HFFc6 (cell line): ENCODE results near the gene SPATC1L. TPM values are rescaled to one million over a fixed set of nuclear protein-coding genes. Genes with fewer than 3 reads are reported as not detected.

Experiments
- DNase-seq: peaks from one replicate; pipeline ENCODE4 v3.0.0-alpha.2; 2018
- H3K27ac Mint-ChIP-seq: 2 replicates; pipeline ENCODE4 v1.8.0; 2020; ENCODE audit warnings: mild to moderate bottlenecking, mixed read lengths
- H3K27me3 Mint-ChIP-seq: 2 replicates; pipeline ENCODE4 v1.8.0; 2021; ENCODE audit warnings: mild to moderate bottlenecking, moderate library complexity, mixed read lengths; ENCODE audit not compliant: insufficient read depth
- H3K36me3 Mint-ChIP-seq: 2 replicates; pipeline ENCODE4 v1.8.0; 2021; ENCODE audit warnings: low read depth, mixed read lengths
- H3K4me1 Mint-ChIP-seq: 2 replicates; pipeline ENCODE4 v1.8.0; 2020; ENCODE audit warnings: low read depth, mixed read lengths
- H3K4me3 Mint-ChIP-seq: 2 replicates; pipeline ENCODE4 v1.8.0; 2020; ENCODE audit warnings: mild to moderate bottlenecking, moderate library complexity, mixed read lengths
- H3K9me3 Mint-ChIP-seq: 2 replicates; pipeline ENCODE4 v1.8.0; 2020; ENCODE audit warnings: mild to moderate bottlenecking, mixed read lengths
- total RNA-seq, 6 experiments: library from RNA; stranded (reverse); fragmentation: NEBNext Ultra II Directional; extraction: Animal tissue kit (Norgen Biotek cat#: 25700); gene quantifications; 2 replicates in 1 of 6; 3 replicates in 5 of 6; pipeline ENCODE4 v1.2.3, GENCODE V29; 2021
- TF ChIP-seq, protein P1 (sequence below): fragments of 200-600 bp; sonication (generic); IDR thresholded peaks from 2 replicates; pipeline ENCODE4 v1.5.0; 2021; ENCODE audit warnings: antibody characterized with exemption, mild to moderate bottlenecking

The SPATC1L gene
- total RNA-seq, 6 experiments from 2014 or later = 11.3 to 14.7 (median 13.1) TPM

GRCh38 chr21:46213620-46214286 lies 29.5 kb upstream of the SPATC1L start:
- H3K9me3 Mint-ChIP-seq = no peaks in the 10 kb centered on the region
- TF ChIP-seq, protein P1, sequence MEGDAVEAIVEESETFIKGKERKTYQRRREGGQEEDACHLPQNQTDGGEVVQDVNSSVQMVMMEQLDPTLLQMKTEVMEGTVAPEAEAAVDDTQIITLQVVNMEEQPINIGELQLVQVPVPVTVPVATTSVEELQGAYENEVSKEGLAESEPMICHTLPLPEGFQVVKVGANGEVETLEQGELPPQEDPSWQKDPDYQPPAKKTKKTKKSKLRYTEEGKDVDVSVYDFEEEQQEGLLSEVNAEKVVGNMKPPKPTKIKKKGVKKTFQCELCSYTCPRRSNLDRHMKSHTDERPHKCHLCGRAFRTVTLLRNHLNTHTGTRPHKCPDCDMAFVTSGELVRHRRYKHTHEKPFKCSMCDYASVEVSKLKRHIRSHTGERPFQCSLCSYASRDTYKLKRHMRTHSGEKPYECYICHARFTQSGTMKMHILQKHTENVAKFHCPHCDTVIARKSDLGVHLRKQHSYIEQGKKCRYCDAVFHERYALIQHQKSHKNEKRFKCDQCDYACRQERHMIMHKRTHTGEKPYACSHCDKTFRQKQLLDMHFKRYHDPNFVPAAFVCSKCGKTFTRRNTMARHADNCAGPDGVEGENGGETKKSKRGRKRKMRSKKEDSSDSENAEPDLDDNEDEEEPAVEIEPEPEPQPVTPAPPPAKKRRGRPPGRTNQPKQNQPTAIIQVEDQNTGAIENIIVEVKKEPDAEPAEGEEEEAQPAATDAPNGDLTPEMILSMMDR = no peak
- H3K27ac Mint-ChIP-seq = no peak overlapping the region
- no peaks in the 10 kb centered on the region for H3K27me3 Mint-ChIP-seq
- no peak for DNase-seq
- H3K4me1 Mint-ChIP-seq = no peaks in the 10 kb centered on the region
- H3K4me3 Mint-ChIP-seq = no peak overlapping the region
- H3K36me3 Mint-ChIP-seq = no peaks in the 10 kb centered on the region; the same call in 1 of the 2 replicates

- H3K27me3 Mint-ChIP-seq = no peaks in the 10 kb centered on the region
- TF ChIP-seq, protein P1 = no peak
- no peak overlapping the region for H3K4me3 Mint-ChIP-seq
- H3K27ac Mint-ChIP-seq = no peak overlapping the region
- H3K4me1 Mint-ChIP-seq = no peaks in the 10 kb centered on the region
- peaks cover 1% of the 10 kb centered on the region; the same call in 1 of the 2 replicates for H3K36me3 Mint-ChIP-seq
- no peaks in the 10 kb centered on the region for H3K9me3 Mint-ChIP-seq
- DNase-seq = no peak
Observed at GRCh38 chr21:46212721-46213484, 28.6 kb upstream of the SPATC1L start.

DNA sequence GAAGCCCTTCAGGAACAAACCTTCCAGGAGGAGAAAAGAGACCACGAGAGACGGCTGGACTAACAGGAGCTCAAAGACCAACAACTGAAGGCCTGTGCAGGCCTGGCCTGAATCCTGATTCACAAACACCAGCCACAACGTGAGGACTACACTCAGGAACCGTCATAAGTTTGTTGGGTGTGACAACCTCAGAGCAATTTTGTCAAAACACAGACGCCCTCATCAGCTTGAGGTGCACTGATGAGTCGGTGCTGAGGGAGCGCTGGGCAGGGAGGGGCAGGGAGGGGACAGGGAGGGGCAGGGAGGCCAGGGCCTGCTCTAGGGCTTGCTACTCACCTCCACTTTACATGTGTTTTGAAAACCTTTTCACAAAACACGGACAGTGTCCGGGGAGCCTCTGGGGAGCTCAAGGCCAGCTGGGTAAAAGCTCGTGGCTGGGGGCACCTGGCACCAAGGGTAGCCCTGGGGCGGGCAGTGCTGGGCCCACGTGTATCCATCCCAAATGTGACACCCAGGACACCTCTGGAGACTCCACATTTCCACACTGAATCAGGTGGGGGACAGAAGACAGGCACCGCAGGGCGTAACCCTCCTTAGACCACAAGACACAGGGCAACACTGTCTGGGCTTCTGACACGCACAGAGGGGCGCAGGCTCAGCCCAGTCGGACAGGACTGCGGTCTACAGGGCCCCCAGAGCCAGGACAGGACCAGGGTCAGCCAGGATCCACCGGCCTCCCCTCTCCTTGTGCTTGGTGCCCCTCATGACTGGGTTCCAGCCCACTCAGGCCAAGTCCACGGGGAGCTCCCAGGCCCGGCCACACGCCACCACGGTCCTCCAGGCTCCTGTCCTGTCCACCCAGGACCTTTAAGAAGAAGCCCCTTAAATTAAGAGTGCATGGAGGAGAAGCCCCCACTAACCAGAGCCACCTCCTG lies 27.8 kb upstream of the SPATC1L start:
- Mint-ChIP-seq H3K4me3 (no peak overlapping the region), H3K4me1 (no peaks in the 10 kb centered on the region), H3K36me3 (peaks cover 5% of the 10 kb centered on the region; the same call in 1 of the 2 replicates), H3K9me3 (no peaks in the 10 kb centered on the region), H3K27me3 (no peaks in the 10 kb centered on the region), H3K27ac (peak overlapping the region; percentile 9; the same call in 1 of the 2 replicates)
- DNase-seq = no peak
- TF ChIP-seq, protein P1 = no peak

DNA sequence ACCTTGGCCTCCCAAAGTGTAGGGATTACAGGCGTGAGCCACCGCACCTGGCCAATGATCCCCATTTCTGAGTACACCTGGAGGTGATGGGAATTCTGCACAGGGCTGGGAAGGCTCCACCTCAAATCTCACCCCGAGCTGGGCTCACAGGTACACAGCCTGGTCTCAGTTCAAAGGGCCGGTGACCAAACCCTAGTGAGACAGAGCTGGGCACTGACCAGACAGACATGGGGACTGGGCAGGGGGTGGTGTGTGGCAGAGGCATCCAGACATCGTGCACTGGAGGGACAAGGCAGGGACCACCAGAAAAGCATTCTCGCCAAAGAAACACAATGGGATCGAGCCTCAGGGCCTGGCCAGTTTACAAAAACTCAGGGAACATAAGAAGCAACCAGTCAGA lies 27.1 kb upstream of the SPATC1L start:
- no peak for DNase-seq
- TF ChIP-seq, protein P1 = no peak
- Mint-ChIP-seq H3K4me1 (no peaks in the 10 kb centered on the region), H3K27ac (peak overlapping the region; percentile 9; the same call in 1 of the 2 replicates), H3K36me3 (peaks cover 5% of the 10 kb centered on the region; the same call in 1 of the 2 replicates), H3K9me3 (no peaks in the 10 kb centered on the region), H3K27me3 (no peaks in the 10 kb centered on the region), H3K4me3 (no peak overlapping the region)

DNA sequence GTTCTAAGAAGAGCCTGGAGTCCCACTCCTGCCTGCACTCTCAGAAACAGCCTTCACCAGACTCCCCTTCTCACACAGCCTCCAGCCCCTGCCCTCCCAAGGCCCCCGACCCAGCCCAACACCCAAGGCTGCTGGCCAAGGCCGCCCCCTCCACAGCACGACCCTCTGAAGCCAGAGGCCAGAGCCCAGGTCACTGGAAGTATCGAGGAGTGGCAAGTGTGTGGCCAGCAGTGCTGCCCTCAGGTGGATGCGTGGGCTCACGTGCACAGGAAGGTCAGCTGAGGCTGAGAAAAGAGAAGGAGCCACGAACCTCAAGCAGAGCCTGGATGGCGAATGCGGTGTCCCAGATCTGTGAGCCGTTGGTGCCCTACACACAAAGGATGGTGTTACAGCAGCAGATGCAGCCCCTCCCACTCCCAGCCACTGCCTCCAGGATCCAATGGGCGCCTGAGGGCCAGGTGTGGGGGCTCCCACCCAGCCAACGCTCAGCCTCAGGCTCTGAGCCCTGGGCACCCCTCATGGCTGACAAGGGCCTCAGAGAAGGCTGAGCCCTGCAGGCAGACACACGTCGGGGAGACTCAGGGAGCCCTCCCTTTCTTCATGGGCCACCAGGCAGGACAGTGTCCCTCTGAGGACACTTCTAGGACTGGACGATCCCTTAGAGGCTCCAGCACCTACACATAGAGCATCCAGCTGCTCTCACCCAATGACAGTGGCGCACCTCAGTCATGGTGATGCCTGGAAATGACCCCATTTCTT lies 26.3 kb upstream of the SPATC1L start:
- peaks cover 9% of the 10 kb centered on the region; the same call in 1 of the 2 replicates for H3K36me3 Mint-ChIP-seq
- H3K4me3 Mint-ChIP-seq = no peak overlapping the region
- no peaks in the 10 kb centered on the region for H3K27me3 Mint-ChIP-seq
- H3K9me3 Mint-ChIP-seq = no peaks in the 10 kb centered on the region
- TF ChIP-seq, protein P1 = peak; percentile 32; the same call in 1 of the 2 replicates
- H3K4me1 Mint-ChIP-seq = no peaks in the 10 kb centered on the region
- DNase-seq = no peak
- no peak overlapping the region for H3K27ac Mint-ChIP-seq
